ENCODE measurements around the gene TF.

- no peak for TF ChIP-seq CTCF (IDR thresholded peaks at IDR 0.05)
- no peak for TF ChIP-seq POLR2A (IDR thresholded peaks at IDR 0.05)
Observed at GRCh38 chr3:133820889-133821675, 74.9 kb downstream of the TF start.
